T47D (cell line): ENCODE results near the gene PPP3R2.
"Not testable (repeated sequence)": the region's sequence is repeated elsewhere in the genome, so short reads cannot be mapped to it uniquely, and the experiment has no call there.

ENCODE experiments used
- DNase-seq, 2 experiments: peaks; one replicate each; pipeline versions ENCODE4 v3.0.0 to v3.0.0-alpha.2; 2011 to 2012; ENCODE audit warnings: low read depth in 1 of 2, low spot score in 1 of 2
- JUND ChIP-seq: IDR thresholded peaks from 2 replicates; pipeline ENCODE4 v1.6.1; 2012; ENCODE audit warnings: low read depth
- in situ Hi-C: cut with HindIII; loops from 2 replicates; pipeline ENCODE4 v1.10.0; 2016; ENCODE audit warnings: low sequenced_read_pairs, low pct_unique_long_range_greater_than_20kb

PPP3R2 gene

GRCh38 chr9:101579711-101580545, 14.8 kb downstream of the PPP3R2 start:
- no peak for TF ChIP-seq JUND
- in situ Hi-C loops = no loop called here
- no peak for DNase-seq

GRCh38 chr9:101578378-101578777, 16.4 kb downstream of the PPP3R2 start:
- TF ChIP-seq JUND = no peak
- in situ Hi-C loops = no loop called here

GRCh38 chr9:101574731-101575333, 19.9 kb downstream of the PPP3R2 start:
- in situ Hi-C loops = no loop called here
- DNase-seq = no peak

More at GRCh38 chr9:101578378-101578777, 16.4 kb downstream of the PPP3R2 start:
- DNase-seq = no peak

GRCh38 chr9:101572316-101572715, 22.5 kb downstream of the PPP3R2 start:
- no peak for DNase-seq
- in situ Hi-C loops = no loop called here
- no peak for TF ChIP-seq JUND

More at GRCh38 chr9:101574731-101575333, 19.9 kb downstream of the PPP3R2 start:
- TF ChIP-seq JUND = no peak

GRCh38 chr9:101571114-101571513, 23.7 kb downstream of the PPP3R2 start:
- TF ChIP-seq JUND = no peak
- in situ Hi-C loops = no loop called here
- DNase-seq = no peak

GRCh38 chr9:101569741-101570501, 24.8 kb downstream of the PPP3R2 start:
- no peak for TF ChIP-seq JUND

GRCh38 chr9:101567725-101568350, 26.9 kb downstream of the PPP3R2 start:
- DNase-seq = no peak
- in situ Hi-C loops = no loop called here
- TF ChIP-seq JUND = no peak

More at GRCh38 chr9:101569741-101570501, 24.8 kb downstream of the PPP3R2 start:
- DNase-seq = no peak
- in situ Hi-C loops = no loop called here

- in situ Hi-C loops = no loop called here
- TF ChIP-seq JUND = no peak
- peak; percentile 7 to 48 for DNase-seq
Measured at GRCh38 chr9:101566904-101567724, 27.7 kb downstream of the PPP3R2 start.

DNA sequence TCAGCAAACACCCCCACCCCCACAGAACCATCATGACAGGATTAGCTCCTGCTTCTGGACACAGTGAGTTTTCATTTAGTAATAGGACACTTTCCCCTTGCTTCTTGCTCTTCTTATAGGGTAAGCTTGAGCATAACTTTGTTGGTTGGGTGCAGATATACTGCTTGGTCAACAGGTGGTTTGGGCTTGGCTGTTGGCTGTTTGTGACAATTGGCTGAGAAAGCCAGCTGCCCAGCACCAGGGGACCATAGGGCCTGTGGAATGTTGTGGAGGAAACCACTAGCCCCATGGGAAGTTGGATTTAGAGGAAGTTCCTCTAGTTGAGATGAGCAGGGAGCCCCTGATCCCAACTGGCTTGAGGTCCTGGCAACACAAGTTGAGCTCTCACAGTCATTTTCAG, 30.5 kb downstream of the PPP3R2 start:
- no peak for TF ChIP-seq JUND
- DNase-seq = no peak
- in situ Hi-C loops = no loop called here

- TF ChIP-seq JUND = no peak
Measured at GRCh38 chr9:101562966-101563365, 31.8 kb downstream of the PPP3R2 start.

GRCh38 chr9:101561740-101562139, 33.0 kb downstream of the PPP3R2 start:
- in situ Hi-C loops = no loop called here
- no peak for TF ChIP-seq JUND

More at GRCh38 chr9:101562966-101563365, 31.8 kb downstream of the PPP3R2 start:
- DNase-seq = no peak
- in situ Hi-C loops = no loop called here

DNA sequence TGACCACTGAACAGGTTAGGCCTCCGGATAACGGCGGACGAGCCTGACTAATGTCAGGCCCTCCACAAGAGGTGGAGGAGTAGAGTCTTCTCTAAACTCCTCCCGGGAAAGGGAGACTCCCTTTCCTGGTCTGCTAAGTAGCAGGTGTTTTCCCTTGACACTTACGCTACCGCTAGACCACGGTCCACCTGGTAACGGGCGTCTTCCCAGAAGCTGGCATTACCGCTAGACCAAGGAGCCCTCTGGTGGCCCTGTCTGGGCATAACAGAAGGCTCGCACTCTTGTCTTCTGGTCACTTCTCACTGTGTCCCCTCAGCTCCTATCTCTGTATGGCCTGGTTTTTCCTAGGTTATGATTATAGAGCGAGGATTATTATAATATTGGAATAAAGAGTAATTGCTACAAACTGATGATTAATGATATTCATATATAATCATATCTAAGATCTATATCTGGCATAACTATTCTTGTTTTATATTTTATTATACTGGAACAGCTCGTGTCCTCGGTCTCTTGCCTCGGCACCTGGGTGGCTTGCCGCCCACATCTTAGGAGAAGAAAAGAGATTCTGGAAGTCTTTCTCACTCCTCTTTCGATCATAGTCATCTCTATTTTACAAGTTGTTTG, 45.2 kb downstream of the PPP3R2 start:
- in situ Hi-C loops, DNase-seq: not testable (repeated sequence)

More at GRCh38 chr9:101561740-101562139, 33.0 kb downstream of the PPP3R2 start:
- no peak for DNase-seq
